Gastrocnemius medialis (tissue), 4 donors: ENCODE measurements around the gene ILK.

Experiments
- POLR2A ChIP-seq, 2 donors: fragments of 450-650 bp; IDR thresholded peaks; one replicate each; pipeline ENCODE4 v1.6.1; 2017; ENCODE audit warnings: antibody characterized with exemption in 2 of 2, mild to moderate bottlenecking in 2 of 2, moderate library complexity in 2 of 2
- TF ChIP-seq, protein P1 (sequence below), 5 experiments: fragments of 450-650 bp in 3 of 5; fragments of 200-600 bp in 2 of 5; sonication (generic) in 2 of 5; IDR thresholded peaks in 4 of 5; conservative IDR thresholded peaks in 1 of 5; 1 replicate in 4 of 5; 2 replicates in 1 of 5; pipeline ENCODE4 v1.5.1; 2016 to 2019; ENCODE audit warnings: antibody characterized with exemption in 5 of 5, mild to moderate bottlenecking in 3 of 5, moderate library complexity in 3 of 5

DNA sequence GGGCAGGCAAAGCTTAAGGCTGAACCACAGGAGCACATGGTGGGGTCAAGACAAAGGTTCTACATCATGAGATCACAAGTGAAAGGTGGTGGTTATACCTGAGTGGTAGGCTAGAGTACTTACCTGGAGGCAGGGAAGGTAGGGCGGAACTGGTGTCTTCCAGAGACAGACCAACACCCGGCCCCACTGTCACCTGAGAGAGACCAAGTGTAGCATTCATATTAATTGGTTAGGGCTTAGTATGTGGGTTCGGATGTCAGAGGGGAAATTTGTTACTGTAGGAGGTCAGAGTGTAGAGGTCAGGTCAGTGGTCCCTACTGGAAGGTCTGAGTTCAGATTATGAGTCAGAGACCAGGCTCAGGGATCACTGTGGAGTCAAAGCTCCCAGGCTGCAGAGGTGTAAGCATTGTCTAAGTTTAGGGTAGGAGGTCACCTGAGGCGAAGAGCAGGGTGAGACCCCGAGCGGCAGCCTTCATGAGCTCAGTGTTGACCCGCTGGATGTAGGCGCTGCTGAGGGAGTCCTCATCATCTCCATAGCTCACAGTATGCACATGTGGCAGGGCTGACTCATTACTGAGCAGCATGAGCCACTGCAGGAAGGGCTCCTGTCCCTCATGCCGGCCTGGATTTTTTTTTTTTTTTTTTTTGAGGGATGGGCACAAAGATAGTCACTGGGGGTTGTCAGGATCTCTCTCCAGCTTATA, 12.5 kb downstream of the ILK start:
- TF ChIP-seq, protein P1, sequence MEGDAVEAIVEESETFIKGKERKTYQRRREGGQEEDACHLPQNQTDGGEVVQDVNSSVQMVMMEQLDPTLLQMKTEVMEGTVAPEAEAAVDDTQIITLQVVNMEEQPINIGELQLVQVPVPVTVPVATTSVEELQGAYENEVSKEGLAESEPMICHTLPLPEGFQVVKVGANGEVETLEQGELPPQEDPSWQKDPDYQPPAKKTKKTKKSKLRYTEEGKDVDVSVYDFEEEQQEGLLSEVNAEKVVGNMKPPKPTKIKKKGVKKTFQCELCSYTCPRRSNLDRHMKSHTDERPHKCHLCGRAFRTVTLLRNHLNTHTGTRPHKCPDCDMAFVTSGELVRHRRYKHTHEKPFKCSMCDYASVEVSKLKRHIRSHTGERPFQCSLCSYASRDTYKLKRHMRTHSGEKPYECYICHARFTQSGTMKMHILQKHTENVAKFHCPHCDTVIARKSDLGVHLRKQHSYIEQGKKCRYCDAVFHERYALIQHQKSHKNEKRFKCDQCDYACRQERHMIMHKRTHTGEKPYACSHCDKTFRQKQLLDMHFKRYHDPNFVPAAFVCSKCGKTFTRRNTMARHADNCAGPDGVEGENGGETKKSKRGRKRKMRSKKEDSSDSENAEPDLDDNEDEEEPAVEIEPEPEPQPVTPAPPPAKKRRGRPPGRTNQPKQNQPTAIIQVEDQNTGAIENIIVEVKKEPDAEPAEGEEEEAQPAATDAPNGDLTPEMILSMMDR (IDR thresholded peaks at IDR 0.05 in 4 of 5, conservative IDR thresholded peaks at IDR 0.05 in 1 of 5) = no peak
- no peak for TF ChIP-seq POLR2A (IDR thresholded peaks at IDR 0.05)
